ENCODE data around the gene RHO.
"Not testable (repeated sequence)": the region's sequence is repeated elsewhere in the genome, so short reads cannot be mapped to it uniquely, and the experiment has no call there.

The RHO gene

DNA sequence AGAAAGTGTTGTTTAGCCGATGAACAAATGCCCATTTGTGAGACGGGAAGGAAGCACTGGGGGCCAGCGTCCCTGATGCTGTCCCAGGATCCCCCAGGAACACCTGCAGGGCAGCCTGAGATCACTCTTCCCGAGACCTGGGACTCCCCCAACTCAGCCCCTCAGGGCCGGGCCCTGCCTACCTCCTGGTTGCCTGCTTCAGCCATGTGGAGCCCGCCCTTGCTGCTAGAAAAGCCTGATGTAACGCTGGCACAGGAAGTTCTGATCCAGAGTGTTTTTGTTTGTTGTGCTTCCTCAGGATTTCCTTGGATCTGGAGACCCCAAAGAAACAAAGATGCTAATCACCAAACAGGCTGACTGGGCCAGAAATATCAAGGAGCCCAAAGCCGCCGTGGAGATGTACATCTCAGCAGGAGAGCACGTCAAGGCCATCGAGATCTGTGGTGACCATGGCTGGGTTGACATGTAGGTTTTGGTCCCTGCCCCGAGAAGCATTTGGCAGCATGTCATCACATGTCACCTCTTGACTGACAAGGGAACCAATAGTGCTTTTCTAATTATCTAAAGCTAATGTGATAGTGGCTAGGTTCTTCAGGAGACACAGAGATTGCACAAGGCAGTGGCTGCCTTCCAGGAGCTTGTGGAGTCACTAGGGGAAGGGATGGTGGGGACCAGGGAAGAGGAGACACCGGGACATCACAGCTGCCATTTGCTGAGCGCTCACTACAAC, 28.7 kb upstream of the RHO start:
- DNase-seq (ENCODE audit: low spot score), result not testable (repeated sequence)

DNA sequence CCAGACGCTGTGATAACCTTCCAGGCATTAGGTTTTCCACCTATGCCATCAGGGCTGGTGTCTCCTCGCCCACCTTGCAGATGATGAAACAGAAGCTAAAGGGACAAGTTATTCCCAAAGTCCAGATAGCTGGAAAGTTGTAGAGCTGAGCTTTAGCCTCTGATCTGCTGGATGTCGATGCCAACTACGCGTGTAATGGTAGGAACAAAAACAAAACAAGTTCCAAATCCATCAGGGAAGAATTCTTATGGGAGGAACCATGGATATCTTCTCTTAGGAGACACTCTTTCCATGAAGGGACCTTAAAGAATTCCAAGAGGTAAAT, 28.1 kb upstream of the RHO start:
- DNase-seq (ENCODE audit: low spot score), result no peak

DNA sequence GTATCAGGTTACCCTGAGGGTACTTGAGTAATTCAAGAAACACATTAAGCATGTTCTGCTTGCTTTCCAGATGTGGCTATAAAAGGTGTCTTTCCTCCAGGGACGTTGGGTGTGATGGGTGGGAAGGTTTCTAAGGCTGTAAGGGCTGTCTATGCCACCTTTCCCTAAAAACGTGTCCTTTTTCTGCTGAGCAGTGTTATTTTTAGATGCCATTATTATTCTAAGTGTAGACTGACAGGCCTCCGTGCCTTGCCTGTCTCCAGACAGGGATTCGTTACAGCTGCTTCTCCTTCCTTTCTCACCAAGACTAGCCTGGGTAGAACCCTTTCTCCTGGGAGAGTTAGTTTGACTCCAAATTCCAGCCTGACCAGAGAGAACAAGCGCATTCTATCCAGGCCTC, 26.8 kb upstream of the RHO start:
- DNase-seq (ENCODE audit: low spot score), result no peak

DNA sequence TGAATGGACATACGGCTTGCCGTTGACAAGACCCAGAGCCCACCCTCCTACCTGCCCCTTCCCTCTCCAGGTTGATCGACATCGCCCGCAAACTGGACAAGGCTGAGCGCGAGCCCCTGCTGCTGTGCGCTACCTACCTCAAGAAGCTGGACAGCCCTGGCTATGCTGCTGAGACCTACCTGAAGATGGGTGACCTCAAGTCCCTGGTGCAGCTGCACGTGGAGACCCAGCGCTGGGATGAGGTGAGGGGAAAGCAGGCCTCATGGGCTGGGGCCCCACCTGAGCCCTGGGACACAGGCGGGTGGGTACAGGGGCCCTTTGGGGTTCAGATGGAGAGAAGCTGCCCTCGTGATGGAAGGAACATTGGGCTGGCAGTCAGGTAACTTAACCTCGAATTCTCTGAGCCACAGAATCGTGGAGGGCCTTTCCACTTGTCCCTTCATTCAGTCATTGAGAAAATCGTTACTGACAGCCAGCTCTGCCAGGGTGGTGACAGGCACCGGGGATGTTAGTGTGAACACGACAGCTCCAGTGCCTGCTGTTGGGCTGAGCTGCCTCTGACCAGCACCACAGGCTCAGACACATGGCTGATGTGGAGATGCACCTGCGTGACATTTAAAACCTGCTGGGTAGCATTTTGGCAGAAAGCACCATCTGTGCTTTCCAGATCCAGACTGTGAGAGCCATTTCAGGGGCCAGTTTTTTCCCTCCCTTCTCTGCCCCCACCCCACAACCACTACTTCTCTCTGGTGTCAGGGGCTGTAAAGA, 25.6 kb upstream of the RHO start:
- DNase-seq (ENCODE audit: low spot score), result no peak

DNA sequence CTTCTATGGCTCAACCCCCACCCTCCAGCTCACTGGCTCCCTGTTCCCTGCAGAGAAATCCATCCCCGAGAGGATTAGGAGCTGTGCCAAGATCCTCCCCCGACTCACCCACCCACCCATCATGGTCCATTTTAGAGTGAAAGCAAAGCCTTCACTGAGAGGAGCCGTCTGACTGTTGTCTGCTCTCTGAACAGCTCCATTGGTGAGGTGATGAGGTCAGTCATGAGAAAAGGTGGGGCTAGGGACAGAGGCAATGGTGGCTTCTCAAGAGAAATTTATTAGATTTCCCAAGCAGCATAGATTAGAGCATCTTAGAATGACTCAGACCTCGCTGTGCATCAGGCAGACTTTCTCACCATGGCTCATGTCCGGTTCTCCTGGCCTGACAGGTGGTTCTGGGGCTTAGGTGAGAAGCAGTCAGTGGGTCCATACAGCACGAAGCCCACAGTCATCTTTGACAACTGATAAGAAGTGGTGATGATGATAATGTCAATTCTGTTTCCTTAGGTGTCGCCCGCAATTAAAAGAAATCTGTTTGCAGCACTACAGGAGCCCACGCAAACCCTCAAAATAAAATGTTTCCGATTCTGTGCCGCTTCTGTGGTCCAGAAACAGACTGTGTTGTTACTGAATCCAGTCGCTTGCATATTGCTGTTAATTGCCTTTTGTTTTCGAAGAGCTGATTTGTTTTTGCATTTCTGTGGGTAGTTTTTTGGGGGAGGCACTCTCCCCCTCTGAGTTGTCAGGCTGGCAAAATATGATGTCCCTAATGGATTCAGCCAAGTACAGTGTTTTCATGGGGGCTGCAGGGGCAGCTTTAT, 24.8 kb upstream of the RHO start:
- DNase-seq (ENCODE audit: low spot score), result no peak

DNA sequence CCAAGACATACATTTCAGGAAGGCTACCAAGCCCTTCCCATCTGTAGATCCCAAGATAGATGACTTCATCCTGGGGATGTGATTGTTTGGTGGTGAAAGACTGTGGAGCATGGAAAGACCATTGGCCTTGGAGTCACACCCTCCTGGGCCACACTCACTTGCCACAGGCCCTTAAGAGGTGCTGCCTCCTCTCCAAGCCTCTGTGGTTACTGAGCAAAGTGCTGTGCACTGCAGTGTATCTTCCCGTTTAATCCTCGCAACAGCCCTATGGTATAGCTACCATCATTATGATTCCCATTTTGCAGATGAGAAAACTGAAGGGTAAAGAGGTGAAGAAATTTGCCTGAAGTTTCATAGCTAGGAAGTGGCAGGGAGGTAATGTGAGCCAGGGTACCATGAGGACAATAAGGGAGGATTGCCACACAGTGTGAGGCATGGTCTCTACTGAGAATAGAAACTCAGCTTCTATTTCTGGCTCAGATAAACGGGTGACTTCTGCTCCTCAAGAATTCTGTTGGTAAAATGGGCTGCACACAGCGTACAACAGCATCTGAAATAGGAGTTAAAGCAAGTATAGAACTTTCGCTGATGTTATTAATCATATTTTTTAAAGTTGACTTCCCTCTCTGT, 23.9 kb upstream of the RHO start:
- DNase-seq (ENCODE audit: low spot score), result no peak

DNA sequence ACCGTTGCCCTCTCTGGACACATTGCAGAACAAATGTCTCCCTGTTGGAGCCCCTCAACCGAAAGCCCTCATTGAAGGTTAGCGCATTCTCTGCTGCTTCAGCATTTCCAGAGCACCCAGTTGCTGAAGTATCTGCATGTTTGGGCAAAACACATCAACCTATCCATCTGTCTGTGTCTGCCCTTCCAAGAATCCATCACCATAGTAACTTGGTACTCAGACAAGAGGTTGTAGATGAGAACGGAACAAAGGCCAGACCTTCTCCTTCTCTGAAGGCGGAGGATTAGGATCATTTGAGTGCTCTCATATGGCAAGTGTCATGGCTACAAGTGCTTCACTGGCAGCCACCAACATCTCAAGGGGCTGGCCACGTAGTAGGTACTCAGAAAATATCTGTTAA, 23.1 kb upstream of the RHO start:
- no peak for DNase-seq (ENCODE audit: low spot score)

DNA sequence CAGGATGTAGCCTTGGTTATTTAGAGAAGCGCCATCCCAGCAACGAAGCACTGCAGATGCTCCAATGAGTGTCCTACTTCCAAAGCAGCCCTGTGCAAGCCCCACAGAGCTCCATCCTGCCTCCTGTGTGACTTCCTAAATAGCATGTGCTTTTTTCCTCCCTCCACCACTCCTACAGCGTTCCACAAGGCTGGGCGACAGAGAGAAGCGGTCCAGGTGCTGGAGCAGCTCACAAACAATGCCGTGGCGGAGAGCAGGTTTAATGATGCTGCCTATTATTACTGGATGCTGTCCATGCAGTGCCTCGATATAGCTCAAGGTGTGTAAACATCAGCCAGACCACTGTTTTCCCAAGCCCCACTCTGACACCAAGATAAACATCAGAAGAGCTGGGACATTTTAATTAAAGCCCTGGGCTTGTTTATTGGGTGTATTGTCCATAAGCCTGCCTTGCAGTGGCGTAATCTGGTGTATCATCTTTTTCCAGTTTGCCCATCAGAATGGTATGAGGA, 22.2 kb upstream of the RHO start:
- DNase-seq (ENCODE audit: low spot score), result no peak

DNA sequence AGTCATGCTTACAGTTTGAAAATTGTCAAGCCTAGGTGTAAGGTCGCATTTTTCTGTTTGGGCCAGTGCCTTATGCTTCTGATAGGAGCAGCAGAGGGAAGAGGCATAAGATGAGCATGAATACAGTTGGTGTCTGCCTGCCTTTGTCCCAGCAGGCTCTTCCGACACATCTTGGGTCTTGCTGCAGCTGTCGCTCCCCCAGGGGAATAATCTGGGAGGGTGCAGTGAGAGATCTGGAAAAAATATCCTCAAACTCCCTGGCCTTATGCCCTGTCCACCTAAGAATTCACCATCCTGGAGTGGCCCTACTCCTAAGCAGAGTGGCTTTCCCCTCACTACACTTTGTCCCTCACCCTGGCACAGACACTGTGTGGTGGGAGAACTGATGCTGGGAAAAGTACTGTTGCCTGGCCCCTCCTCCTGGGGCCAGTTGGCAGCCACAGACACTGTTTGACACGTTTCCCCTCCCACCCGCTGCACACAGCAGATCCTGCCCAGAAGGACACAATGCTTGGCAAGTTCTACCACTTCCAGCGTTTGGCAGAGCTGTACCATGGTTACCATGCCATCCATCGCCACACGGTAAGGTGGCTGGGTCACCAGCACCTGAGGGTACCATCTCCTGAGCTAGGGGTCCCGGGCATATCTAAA, 21.1 kb upstream of the RHO start:
- DNase-seq (ENCODE audit: low spot score), result no peak

DNA sequence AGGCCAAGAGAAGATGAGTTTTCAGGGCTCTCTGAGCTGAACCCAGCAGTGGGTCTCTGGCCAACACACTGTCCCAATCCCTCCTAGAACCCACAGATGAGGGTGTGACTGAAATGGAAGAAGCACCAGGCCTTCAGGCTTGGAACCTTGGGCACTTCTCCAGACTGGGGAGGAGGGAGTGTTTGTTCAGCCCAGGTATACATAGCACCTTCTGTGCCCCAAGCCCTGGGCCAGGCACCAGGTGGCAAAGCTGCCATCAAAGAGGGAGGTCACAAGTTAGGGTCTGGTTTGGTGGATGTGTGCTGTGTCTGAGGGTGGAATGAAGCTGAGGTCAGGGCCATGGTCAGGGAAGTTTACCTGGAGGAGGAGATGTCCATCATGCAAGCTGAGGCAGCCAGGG, 15.8 kb upstream of the RHO start:
- no peak for DNase-seq (ENCODE audit: low spot score)

DNA sequence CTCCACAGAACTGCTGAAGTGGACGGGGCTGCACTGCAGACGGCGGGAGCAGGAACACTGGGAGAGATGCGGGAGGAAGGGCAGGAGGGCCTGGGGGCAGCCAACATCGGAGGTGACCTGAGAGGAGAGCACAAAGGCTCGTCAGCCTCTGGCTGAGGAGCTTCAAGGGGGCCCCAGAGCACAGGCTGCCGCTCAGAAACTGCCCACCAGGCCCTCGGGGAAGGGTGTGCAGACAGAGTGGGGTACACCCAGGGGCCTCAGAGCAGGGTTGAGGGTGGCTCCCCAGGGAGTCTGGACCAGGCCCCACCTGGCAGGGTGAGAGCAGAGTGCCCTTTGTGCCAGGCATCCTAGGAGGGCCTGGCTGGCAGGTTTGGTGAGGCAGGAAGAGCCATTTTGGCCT, 14.7 kb upstream of the RHO start:
- DNase-seq (ENCODE audit: low spot score), result no peak

DNA sequence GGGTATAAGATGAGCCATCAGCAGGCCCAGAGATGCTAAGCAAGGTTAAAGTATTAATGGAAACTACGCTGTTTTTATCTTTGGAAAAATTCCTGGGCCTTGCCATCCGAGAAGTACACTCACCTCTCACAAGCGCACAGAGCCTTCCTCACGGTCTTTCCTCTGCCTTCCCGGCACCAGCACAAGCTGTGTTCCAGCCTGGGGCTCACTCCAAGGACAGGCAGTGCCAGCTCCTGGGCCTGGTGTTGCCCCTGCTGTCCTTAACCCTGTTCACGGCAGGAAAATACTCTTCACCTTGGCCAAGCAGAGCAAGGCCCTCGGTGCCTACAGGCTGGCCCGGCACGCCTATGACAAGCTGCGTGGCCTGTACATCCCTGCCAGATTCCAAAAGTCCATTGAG, 14.3 kb upstream of the RHO start:
- DNase-seq (ENCODE audit: low spot score), result no peak

DNA sequence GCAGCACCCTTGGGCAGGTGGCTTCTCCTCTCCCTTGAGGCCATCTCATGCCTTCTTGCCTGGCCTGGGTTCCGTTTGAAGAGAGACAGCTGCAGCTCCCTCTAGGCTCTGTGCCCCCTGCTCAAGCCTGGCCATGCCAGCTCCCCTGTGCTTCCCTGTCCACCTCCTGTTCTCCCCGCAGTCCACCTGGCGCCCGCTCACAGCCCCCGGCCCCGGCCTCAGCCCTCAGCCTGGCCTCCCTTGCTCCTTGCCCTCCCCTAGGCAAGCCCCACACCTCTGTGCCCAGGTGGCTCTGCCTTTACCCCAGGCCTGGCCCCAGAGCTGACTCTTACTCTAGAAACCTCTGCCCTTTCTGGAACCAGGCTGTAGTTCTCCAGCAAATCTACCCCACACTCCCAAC, 13.9 kb upstream of the RHO start:
- no peak for DNase-seq (ENCODE audit: low spot score)

DNA sequence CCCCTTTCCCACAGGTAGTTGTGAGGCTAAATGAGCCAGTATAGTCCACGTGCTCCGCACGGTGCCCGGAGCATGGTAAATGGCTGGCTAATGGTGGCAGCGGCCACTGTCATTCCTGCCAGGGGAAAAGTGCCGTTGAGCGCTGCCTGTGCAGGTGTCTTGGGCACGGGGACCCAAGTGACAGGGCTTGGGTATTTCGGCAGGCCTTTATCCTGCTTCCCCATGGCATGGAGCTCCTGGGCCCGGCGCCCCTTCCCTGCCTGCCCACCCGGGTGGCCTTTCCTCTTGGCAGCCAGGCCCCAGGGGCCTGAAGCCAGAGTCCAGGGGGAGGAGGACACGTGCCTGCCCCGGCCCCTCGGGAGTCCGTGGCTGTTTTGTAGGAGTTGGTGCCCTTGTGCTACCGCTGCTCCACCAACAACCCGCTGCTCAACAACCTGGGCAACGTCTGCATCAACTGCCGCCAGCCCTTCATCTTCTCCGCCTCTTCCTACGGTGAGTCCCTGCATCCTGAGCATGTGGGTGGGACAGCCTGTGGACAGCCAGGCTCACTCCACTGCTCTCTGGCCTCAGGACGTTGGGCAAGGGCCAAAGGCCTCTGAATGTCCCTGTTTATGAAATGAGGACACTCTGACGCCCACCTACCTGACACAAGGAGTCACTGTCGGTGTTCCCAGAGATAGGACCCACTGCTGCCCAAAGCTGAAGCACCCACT, 13.2 kb upstream of the RHO start:
- not testable (repeated sequence) for DNase-seq (ENCODE audit: low spot score)

DNA sequence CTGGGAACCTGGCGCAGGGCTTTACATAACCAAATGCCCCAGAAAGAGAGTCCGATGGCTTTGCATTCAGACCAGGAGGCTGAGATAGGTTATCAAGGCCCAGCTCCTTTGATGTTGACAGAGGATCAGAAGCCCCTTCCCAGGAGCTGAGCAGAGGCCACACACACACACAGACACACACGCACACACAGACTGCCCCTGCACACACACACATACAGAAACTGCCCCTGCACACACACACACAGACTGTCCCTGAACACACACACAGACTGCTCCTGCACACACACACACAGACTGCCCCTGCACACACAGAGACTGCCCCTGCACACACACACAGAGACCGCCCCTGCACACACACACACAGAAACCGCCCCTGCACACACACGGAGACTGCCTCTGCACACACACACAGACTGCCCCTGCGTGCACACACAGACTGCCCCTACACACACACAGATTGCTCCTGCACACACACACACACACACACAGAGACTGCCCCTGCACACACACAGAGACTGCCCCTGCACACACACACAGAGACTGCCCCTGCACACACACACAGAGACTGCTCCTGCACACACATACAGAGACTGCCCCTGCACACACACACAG, 12.5 kb upstream of the RHO start:
- not testable (repeated sequence) for DNase-seq (ENCODE audit: low spot score)

DNA sequence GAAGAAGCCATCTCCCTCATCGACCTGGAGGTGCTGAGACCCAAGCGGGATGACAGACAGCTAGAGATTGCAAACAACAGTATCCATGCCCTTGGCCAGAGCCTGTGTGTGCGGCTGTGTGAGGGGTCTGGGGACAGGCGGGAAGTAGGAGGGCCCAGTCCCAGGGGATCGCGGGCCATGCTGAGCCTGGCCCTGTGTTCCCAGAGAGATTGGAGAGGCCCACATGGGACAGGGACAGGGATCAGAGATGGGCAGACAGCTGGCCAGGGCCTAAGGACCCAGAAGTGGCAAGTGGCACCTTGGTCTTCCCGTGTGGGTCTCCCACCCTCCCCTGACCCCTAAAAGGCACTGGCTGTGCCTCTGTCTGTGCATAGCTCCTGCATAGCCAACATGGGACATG, 10.9 kb upstream of the RHO start:
- no peak for DNase-seq (ENCODE audit: low spot score)

DNA sequence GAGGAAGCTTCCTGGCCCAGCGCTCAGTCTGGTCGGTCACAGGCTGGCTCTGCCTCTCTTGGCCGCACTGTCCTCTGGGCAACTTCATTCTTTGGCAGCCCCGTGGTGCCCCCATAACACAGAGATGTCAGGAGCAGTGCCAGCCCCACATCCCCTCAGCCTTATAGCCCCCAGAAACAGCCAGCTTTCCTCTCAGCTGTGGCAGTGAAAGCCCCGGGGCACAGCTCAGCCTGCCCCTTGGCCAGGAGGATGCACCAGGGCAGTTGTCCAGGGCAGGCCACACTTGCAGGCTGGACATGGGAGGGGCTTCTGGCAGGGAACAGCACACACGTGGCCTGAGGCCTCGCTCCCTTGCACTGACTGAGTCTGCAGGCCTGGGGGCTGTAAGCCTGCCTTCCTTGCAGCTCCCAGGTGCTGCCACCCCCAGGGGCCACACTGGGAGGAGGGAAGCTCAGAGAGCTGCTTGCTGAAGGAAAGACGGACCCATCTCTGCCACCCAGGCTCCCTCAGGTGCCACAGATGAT, 10.3 kb upstream of the RHO start:
- DNase-seq (ENCODE audit: low spot score), result no peak

DNA sequence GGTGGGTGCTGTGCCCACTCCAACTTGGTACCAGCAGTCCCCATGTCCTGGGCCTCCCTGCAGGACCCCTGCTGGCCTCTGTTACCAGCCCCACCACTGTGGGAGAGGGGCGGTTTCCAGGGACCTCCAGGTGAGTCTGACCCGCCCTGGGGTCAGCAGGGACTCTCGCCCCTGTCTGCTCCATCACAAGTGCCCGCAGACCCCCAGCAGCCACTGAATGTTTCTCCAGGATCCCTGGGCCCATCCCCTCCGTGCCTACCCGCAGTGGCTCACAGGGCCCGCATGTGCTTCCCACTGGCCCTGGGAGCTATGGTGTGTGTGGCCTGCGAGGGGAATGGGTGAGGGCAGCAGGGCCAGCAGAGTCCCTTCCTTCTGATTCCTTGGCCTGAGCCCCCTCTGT, 9.9 kb upstream of the RHO start:
- DNase-seq (ENCODE audit: low spot score), result no peak

DNA sequence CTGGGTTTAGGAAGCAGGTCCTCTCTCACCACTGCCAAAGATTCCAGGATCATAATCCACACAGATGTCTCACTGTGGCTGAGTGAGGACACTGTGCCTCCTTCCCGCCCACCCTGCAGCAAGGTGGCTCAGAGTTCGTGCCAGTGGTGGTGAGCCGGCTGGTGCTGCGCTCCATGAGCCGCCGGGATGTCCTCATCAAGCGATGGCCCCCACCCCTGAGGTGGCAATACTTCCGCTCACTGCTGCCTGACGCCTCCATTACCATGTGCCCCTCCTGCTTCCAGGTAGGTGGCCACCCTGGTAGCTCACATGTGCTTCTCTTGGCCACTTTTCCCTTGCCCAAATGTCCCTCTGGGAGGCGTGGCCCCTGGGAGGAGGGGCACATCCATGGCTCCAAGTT, 9.0 kb upstream of the RHO start:
- DNase-seq (ENCODE audit: low spot score), result no peak

DNA sequence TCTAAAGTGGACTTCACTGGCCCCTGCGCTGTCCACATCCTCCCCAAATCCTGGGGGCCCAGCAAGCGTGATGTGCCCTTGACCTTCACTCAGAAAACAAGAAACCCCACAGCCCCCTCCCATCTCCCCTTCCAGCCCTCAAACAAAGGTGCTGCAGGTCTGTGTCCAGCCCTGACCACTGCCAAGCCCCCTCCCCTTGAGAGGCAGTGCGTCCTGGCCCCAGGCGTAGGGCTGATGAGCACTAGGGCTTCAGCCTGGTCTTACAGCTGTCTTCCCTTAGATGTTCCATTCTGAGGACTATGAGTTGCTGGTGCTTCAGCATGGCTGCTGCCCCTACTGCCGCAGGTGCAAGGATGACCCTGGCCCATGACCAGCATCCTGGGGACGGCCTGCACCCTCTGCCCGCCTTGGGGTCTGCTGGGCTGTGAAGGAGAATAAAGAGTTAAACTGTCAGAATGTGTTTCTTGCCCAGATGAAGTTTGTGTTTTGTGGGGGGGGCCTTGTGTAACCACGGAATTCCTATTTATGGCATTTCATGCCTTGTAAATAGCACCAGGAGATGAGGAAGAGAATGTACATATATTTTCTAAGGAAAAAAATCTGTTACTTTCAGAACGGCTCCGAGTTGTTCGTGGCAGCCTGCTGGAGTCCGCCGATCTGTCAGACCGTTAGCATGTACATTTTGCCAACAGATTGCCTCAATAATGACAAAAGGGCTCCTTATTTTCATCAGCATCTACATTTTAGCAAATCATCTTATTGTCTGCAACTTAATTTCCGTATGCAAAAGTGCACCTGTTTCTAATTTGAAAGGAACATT, 8.3 kb upstream of the RHO start:
- DNase-seq (ENCODE audit: low spot score), result no peak
